Ovary (tissue), 3 donors: ENCODE data around the gene VTI1B.

ENCODE experiments used
- CTCF ChIP-seq, 3 donors: fragments of 450-650 bp in 2 of 3; fragments of 200-600 bp in 1 of 3; IDR thresholded peaks; one replicate each; pipeline versions ENCODE4 v1.5.1 to v1.8.0; 2016 to 2022; ENCODE audit warnings: antibody characterized with exemption in 3 of 3, mild to moderate bottlenecking in 1 of 3
- EP300 ChIP-seq: sonication (generic); formaldehyde crosslinking; IDR thresholded peaks from one replicate; pipeline ENCODE4 v1.6.1; 2017; ENCODE audit warnings: antibody characterized with exemption
- POLR2A ChIP-seq: fragments of 450-650 bp; IDR thresholded peaks from one replicate; pipeline ENCODE4 v1.6.1; 2017; ENCODE audit warnings: antibody characterized with exemption, mild to moderate bottlenecking, moderate library complexity
- donor health status: DM: no; HTN: no; CAD: no.

GRCh38 chr14:67623114-67623513 is 51.3 kb downstream of the VTI1B start:
- no peak for TF ChIP-seq CTCF (IDR thresholded peaks at IDR 0.05)
- no peak for TF ChIP-seq POLR2A
- TF ChIP-seq EP300: no peak
